Measurements from ENCODE around the gene TPR. TPM values are rescaled to one million over a fixed set of nuclear protein-coding genes. Genes with fewer than 3 reads are reported as not detected.

TPR gene
- total RNA-seq, 1 experiment from 2014 or later, result 107 TPM

DNA sequence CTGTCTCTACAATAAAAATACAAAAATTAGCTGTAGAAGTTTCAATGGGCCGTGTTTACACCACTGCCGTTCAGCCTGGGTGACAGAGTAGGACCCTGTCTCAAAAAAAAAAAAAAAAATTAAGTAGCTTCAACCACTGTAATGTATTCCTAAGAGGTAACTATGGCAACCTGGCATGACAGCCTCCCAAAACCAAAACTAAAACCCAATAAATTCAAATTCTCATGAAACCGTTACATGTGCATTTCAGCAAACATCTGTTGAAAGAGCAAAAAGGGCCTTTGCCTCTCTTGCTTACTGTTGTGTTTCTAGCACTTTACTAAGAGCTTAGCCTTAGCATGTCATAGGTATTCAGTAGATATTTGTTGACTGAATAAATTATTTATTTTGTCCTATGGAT, 34.0 kb upstream of the TPR start:
- H2BK120ac ChIP-seq (ENCODE audit: low read depth, low read length, poor library complexity, severe bottlenecking), result no peak overlapping the region
- H3K4me1 Mint-ChIP-seq, result no peaks in the 10 kb centered on the region
- no peak overlapping the region for H3K18ac ChIP-seq (ENCODE audit: insufficient read length, low read depth, low read length)
- no peak overlapping the region for H3K4me2 ChIP-seq (ENCODE audit: insufficient read depth, insufficient read length, low read length)
- peaks cover 6 to 29% (median 28%) of the 10 kb centered on the region in 3 experiments; a peak in 5 of 7 replicates for H3K36me3 Mint-ChIP-seq (ENCODE audit: insufficient read depth in 1 of 3, low read depth in 3 of 3)
- no peak overlapping the region for H3K56ac ChIP-seq (ENCODE audit: insufficient read length, low read depth, low read length)
- no peak overlapping the region for H4K8ac ChIP-seq (replicated peaks; ENCODE audit: insufficient read length, low read depth, low read length)
- TF ChIP-seq, protein P1, sequence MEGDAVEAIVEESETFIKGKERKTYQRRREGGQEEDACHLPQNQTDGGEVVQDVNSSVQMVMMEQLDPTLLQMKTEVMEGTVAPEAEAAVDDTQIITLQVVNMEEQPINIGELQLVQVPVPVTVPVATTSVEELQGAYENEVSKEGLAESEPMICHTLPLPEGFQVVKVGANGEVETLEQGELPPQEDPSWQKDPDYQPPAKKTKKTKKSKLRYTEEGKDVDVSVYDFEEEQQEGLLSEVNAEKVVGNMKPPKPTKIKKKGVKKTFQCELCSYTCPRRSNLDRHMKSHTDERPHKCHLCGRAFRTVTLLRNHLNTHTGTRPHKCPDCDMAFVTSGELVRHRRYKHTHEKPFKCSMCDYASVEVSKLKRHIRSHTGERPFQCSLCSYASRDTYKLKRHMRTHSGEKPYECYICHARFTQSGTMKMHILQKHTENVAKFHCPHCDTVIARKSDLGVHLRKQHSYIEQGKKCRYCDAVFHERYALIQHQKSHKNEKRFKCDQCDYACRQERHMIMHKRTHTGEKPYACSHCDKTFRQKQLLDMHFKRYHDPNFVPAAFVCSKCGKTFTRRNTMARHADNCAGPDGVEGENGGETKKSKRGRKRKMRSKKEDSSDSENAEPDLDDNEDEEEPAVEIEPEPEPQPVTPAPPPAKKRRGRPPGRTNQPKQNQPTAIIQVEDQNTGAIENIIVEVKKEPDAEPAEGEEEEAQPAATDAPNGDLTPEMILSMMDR (conservative IDR thresholded peaks at IDR 0.05), result no peak
- H2AK5ac ChIP-seq (ENCODE audit: insufficient read length, low read length), result no peak overlapping the region
- H3K23ac ChIP-seq (ENCODE audit: insufficient read length, low read depth, low read length), result no peak overlapping the region
- H2BK5ac ChIP-seq (ENCODE audit: insufficient read length, low read length), result no peak overlapping the region
- H2BK20ac ChIP-seq (ENCODE audit: low read depth, low read length, poor library complexity, severe bottlenecking), result no peak overlapping the region
- H3K27ac Mint-ChIP-seq, result no peak overlapping the region
- no peak overlapping the region for H3K14ac ChIP-seq (ENCODE audit: insufficient read depth, low read length)
- no peaks in the 10 kb centered on the region for H3K23me2 ChIP-seq (ENCODE audit: insufficient read length, low read depth, low read length, poor library complexity, severe bottlenecking)
- no peak overlapping the region for H2AFZ ChIP-seq (ENCODE audit: low read length)
- H3K9me3 Mint-ChIP-seq, result no peaks in the 10 kb centered on the region
- H2BK12ac ChIP-seq (ENCODE audit: insufficient read length, low read depth, low read length), result no peak overlapping the region
- H4K5ac ChIP-seq (ENCODE audit: insufficient read length, low read depth, low read length), result no peak overlapping the region
- no peak overlapping the region for H3K4me3 Mint-ChIP-seq
- no peaks in the 10 kb centered on the region for H3K79me1 ChIP-seq (ENCODE audit: insufficient read depth, low read depth, low read length, poor library complexity, severe bottlenecking)
- no peaks in the 10 kb centered on the region for H3K27me3 Mint-ChIP-seq (ENCODE audit: low read depth)
- no CpG with 5 or more reads among the region's 3 CpGs for WGBS (ENCODE audit: extremely low coverage, insufficient read length, low lambda C conversion rate)
- DNase-seq, result no peak
- no peak overlapping the region for H4K91ac ChIP-seq (ENCODE audit: insufficient read length, low read depth, low read length)
- H3K4me1 ChIP-seq (ENCODE audit: insufficient read depth, low read length), result no peaks in the 10 kb centered on the region
- H3K9ac ChIP-seq (ENCODE audit: extremely low read depth, insufficient read length, low read length), result no peak overlapping the region
- H3T11ph ChIP-seq (ENCODE audit: low read length), result no peak overlapping the region
- H4K20me1 ChIP-seq (ENCODE audit: control insufficient read depth, insufficient read depth, insufficient read length), result no peaks in the 10 kb centered on the region
- H2BK15ac ChIP-seq (ENCODE audit: low read depth, low read length), result no peak overlapping the region
- H3K27me3 ChIP-seq (ENCODE audit: insufficient read depth, low read length), result no peaks in the 10 kb centered on the region
- H3K27ac ChIP-seq (ENCODE audit: insufficient read length, low read depth, low read length), result no peak overlapping the region
- H3K79me2 ChIP-seq (ENCODE audit: insufficient read depth, low read length), result no peaks in the 10 kb centered on the region
- H3K9me3 ChIP-seq (ENCODE audit: control insufficient read depth, low read depth, low read length), result no peaks in the 10 kb centered on the region
- H3K4ac ChIP-seq (ENCODE audit: low read depth, low read length), result no peak overlapping the region
